HFF-Myc (cell line): Measurements from ENCODE around the gene NMT1.

ENCODE experiments used
- DNase-seq: peaks from one replicate; pipeline ENCODE4 v3.0.0-alpha.2; 2011; ENCODE audit warnings: low read depth; ENCODE audit errors: extremely low read depth
- H3K4me3 ChIP-seq: replicated peaks from 2 replicates; pipeline ENCODE4 v1.5.1; 2011; ENCODE audit warnings: low read depth, mild to moderate bottlenecking, control low read depth, low read length
- CTCF ChIP-seq: IDR thresholded peaks from 2 replicates; pipeline ENCODE4 v1.5.1; 2012; ENCODE audit warnings: mild to moderate bottlenecking, low read depth, low read length, control low read depth; ENCODE audit errors: missing control alignments

The NMT1 gene

GRCh38 chr17:45125509-45125908 is 64.4 kb downstream of the NMT1 start:
- no peak for DNase-seq
- no peak overlapping the region for H3K4me3 ChIP-seq
- no peak for TF ChIP-seq CTCF

GRCh38 chr17:45127207-45127547 is 66.1 kb downstream of the NMT1 start:
- DNase-seq: no peak
- no peak overlapping the region for H3K4me3 ChIP-seq
- no peak for TF ChIP-seq CTCF

GRCh38 chr17:45127548-45128300 is 66.6 kb downstream of the NMT1 start:
- no peak overlapping the region for H3K4me3 ChIP-seq
- no peak for TF ChIP-seq CTCF
- no peak for DNase-seq

- H3K4me3 ChIP-seq: no peak overlapping the region
- DNase-seq: no peak
- no peak for TF ChIP-seq CTCF
Measured at GRCh38 chr17:45128331-45128730, 67.2 kb downstream of the NMT1 start.

- no peak overlapping the region for H3K4me3 ChIP-seq
- no peak for TF ChIP-seq CTCF
- no peak for DNase-seq
Measured at GRCh38 chr17:45128989-45129388, 67.9 kb downstream of the NMT1 start.

- no peak for TF ChIP-seq CTCF
- no peak for DNase-seq
- H3K4me3 ChIP-seq: no peak overlapping the region
Measured at GRCh38 chr17:45129426-45129939, 68.4 kb downstream of the NMT1 start.
